H9 (cell line): ENCODE measurements around the gene OR2H2. TPM values are rescaled to one million over a fixed set of nuclear protein-coding genes. Genes with fewer than 3 reads are reported as not detected.
A peak's percentile ranks its signal among the peaks of the same experiment; 100 is the strongest.

Experiments used
- DNase-seq: peaks from one replicate; pipeline ENCODE4 v3.0.0-alpha.2; 2017
- H2AFZ ChIP-seq: one replicate; pipeline ENCODE4 v1.6.1; 2013; ENCODE audit warnings: mild to moderate bottlenecking, low read length, control low read depth, moderate library complexity
- H2AK5ac ChIP-seq: 2 replicates; pipeline ENCODE4 v1.6.1; 2013; ENCODE audit warnings: low read length, control low read depth, mixed read lengths; ENCODE audit not compliant: insufficient read length
- H2BK120ac ChIP-seq: one replicate; pipeline ENCODE4 v1.6.1; 2013; ENCODE audit warnings: low read depth, mild to moderate bottlenecking, low read length, control low read depth, inconsistent platforms; ENCODE audit not compliant: poor library complexity, severe bottlenecking
- H2BK12ac ChIP-seq: 2 replicates; pipeline ENCODE4 v1.6.1; 2013; ENCODE audit warnings: low read length, control low read depth, mixed read lengths, low read depth; ENCODE audit not compliant: insufficient read length
- H2BK15ac ChIP-seq: 2 replicates; pipeline ENCODE4 v1.6.1; 2013; ENCODE audit warnings: low read depth, low read length, control low read depth
- H2BK20ac ChIP-seq: one replicate; pipeline ENCODE4 v1.6.1; 2013; ENCODE audit warnings: low read depth, mild to moderate bottlenecking, low read length, control low read depth, inconsistent platforms; ENCODE audit not compliant: poor library complexity, severe bottlenecking
- H2BK5ac ChIP-seq: 2 replicates; pipeline ENCODE4 v1.6.1; 2013; ENCODE audit warnings: low read length, control low read depth, mixed read lengths; ENCODE audit not compliant: insufficient read length
- H3K14ac ChIP-seq: 2 replicates; pipeline ENCODE4 v1.6.1; 2013; ENCODE audit warnings: low read length, control low read depth; ENCODE audit not compliant: insufficient read depth
- H3K18ac ChIP-seq: 2 replicates; pipeline ENCODE4 v1.6.1; 2013; ENCODE audit warnings: low read depth, mild to moderate bottlenecking, mixed read lengths, low read length, control low read depth; ENCODE audit not compliant: insufficient read length
- H3K23ac ChIP-seq: 2 replicates; pipeline ENCODE4 v1.6.1; 2013; ENCODE audit warnings: low read length, control low read depth, mixed read lengths, low read depth; ENCODE audit not compliant: insufficient read length
- H3K23me2 ChIP-seq: 2 replicates; pipeline ENCODE4 v1.6.1; 2013; ENCODE audit warnings: low read depth, mild to moderate bottlenecking, mixed read lengths, low read length, control low read depth; ENCODE audit not compliant: insufficient read length, poor library complexity, severe bottlenecking
- H3K27ac ChIP-seq: 2 replicates; pipeline ENCODE4 v1.5.1; 2013; ENCODE audit warnings: low read length, control low read depth, mixed read lengths, low read depth; ENCODE audit not compliant: insufficient read length
- H3K27me3 ChIP-seq: 2 replicates; pipeline ENCODE4 v1.6.1; 2013; ENCODE audit warnings: low read length, control low read depth, inconsistent platforms; ENCODE audit not compliant: insufficient read depth
- H3K4ac ChIP-seq: 2 replicates; pipeline ENCODE4 v1.6.1; 2013; ENCODE audit warnings: low read depth, mild to moderate bottlenecking, control low read depth, inconsistent platforms, low read length, moderate library complexity
- H3K4me1 ChIP-seq: 2 replicates; pipeline ENCODE4 v1.6.1; 2013; ENCODE audit warnings: low read length, control low read depth, inconsistent platforms; ENCODE audit not compliant: insufficient read depth
- H3K4me2 ChIP-seq: 2 replicates; pipeline ENCODE4 v1.6.1; 2013; ENCODE audit warnings: low read length, control low read depth, mixed read lengths; ENCODE audit not compliant: insufficient read length, insufficient read depth
- H3K56ac ChIP-seq: 2 replicates; pipeline ENCODE4 v1.6.1; 2013; ENCODE audit warnings: low read depth, mild to moderate bottlenecking, mixed read lengths, low read length, control low read depth; ENCODE audit not compliant: insufficient read length
- H3K79me1 ChIP-seq: 2 replicates; pipeline ENCODE4 v1.6.1; 2013; ENCODE audit warnings: low read depth, mild to moderate bottlenecking, moderate library complexity, low read length, control low read depth, inconsistent platforms; ENCODE audit not compliant: insufficient read depth, poor library complexity, severe bottlenecking
- H3K79me2 ChIP-seq: 2 replicates; pipeline ENCODE4 v1.6.1; 2013; ENCODE audit warnings: low read length, control low read depth, inconsistent platforms; ENCODE audit not compliant: insufficient read depth
- H3K9ac ChIP-seq: 2 replicates; pipeline ENCODE4 v1.6.1; 2013; ENCODE audit warnings: low read length, control low read depth, mixed read lengths; ENCODE audit not compliant: insufficient read length; ENCODE audit errors: extremely low read depth
- H3K9me3 ChIP-seq: one replicate; pipeline ENCODE4 v1.6.1; 2013; ENCODE audit warnings: low read depth, low read length, inconsistent platforms; ENCODE audit not compliant: control insufficient read depth
- H3T11ph ChIP-seq: one replicate; pipeline ENCODE4 v1.6.1; 2013; ENCODE audit warnings: mild to moderate bottlenecking, low read length, control low read depth, inconsistent platforms
- H4K20me1 ChIP-seq: one replicate; pipeline ENCODE4 v1.6.1; 2013; ENCODE audit not compliant: control insufficient read depth, insufficient read length, insufficient read depth
- H4K5ac ChIP-seq: 2 replicates; pipeline ENCODE4 v1.6.1; 2013; ENCODE audit warnings: low read depth, mild to moderate bottlenecking, mixed read lengths, low read length, control low read depth; ENCODE audit not compliant: insufficient read length
- H4K8ac ChIP-seq: replicated peaks from 2 replicates; pipeline ENCODE4 v1.6.1; 2013; ENCODE audit warnings: low read length, control low read depth, mixed read lengths, low read depth; ENCODE audit not compliant: insufficient read length
- H4K91ac ChIP-seq: 2 replicates; pipeline ENCODE4 v1.6.1; 2013; ENCODE audit warnings: low read depth, mild to moderate bottlenecking, moderate library complexity, mixed read lengths, low read length, control low read depth; ENCODE audit not compliant: insufficient read length
- H3K27ac Mint-ChIP-seq, 3 experiments: 2 replicates in 2 of 3; 3 replicates in 1 of 3; pipeline ENCODE4 v1.8.0; 2020 to 2021; ENCODE audit warnings: mixed read lengths in 3 of 3, mild to moderate bottlenecking in 1 of 3, moderate library complexity in 1 of 3
- H3K27me3 Mint-ChIP-seq: 2 replicates; pipeline ENCODE4 v1.8.0; 2021; ENCODE audit warnings: low read depth, mild to moderate bottlenecking, moderate library complexity, mixed read lengths
- H3K36me3 Mint-ChIP-seq, 3 experiments: 2 replicates in 2 of 3; 3 replicates in 1 of 3; pipeline ENCODE4 v1.8.0; 2020 to 2021; ENCODE audit warnings: low read depth in 3 of 3, mixed read lengths in 3 of 3; ENCODE audit not compliant: insufficient read depth in 1 of 3
- H3K4me1 Mint-ChIP-seq, 2 experiments: 2 replicates each; pipeline ENCODE4 v1.8.0; 2020; ENCODE audit warnings: mixed read lengths in 2 of 2
- H3K4me3 Mint-ChIP-seq, 2 experiments: 2 replicates in 1 of 2; 3 replicates in 1 of 2; pipeline ENCODE4 v1.8.0; 2020 to 2021; ENCODE audit warnings: mild to moderate bottlenecking in 2 of 2, mixed read lengths in 2 of 2, moderate library complexity in 1 of 2
- H3K9me3 Mint-ChIP-seq, 2 experiments: 2 replicates in 1 of 2; 3 replicates in 1 of 2; pipeline ENCODE4 v1.8.0; 2020; ENCODE audit warnings: mild to moderate bottlenecking in 2 of 2, mixed read lengths in 2 of 2, moderate library complexity in 1 of 2
- CTCF ChIP-seq: fragments of 200-600 bp; sonication (generic); conservative IDR thresholded peaks from 3 replicates; pipeline ENCODE4 v1.8.0; 2021; ENCODE audit warnings: antibody characterized with exemption, mild to moderate bottlenecking
- WGBS: extraction: QIAGEN DNeasy Blood & Tissue Kit; methylation state at CpG from one replicate; pipeline ENCODE4 v1.1.7; 2013; ENCODE audit warnings: missing lambda C conversion rate, low lambda C conversion rate, mixed read lengths; ENCODE audit not compliant: insufficient read length; ENCODE audit errors: extremely low coverage; 5-methylcytosine and 5-hydroxymethylcytosine counted together
- total RNA-seq: library from RNA; stranded (reverse); gene quantifications from 2 replicates; pipeline ENCODE4 v1.2.1, GENCODE V29; 2021

The OR2H2 gene
- total RNA-seq, 1 experiment from 2014 or later = not detected

DNA sequence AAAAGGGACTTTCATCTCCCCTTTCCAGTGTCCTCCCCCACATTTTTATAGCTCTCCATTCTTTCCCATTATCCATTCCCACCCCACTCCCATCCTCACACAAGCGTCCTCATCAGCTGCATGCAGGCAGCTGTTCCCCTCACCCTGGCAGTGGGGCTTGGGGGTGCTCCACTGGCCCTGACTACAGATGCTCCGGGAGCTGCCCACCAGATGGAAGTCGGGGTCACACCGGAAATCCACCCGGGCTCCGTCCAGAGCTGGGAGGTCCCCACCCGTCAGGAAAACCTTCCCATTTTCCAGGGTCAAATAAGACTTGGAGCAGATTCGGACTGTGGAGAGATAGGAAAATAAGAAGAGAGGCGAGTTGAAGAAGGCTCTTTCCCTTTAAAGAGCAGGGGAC lies 45.4 kb downstream of the OR2H2 start:
- H2BK20ac ChIP-seq = no peak overlapping the region
- no peak for DNase-seq
- H4K5ac ChIP-seq = no peak overlapping the region
- H3K27ac ChIP-seq = no peak overlapping the region
- H2BK12ac ChIP-seq = no peak overlapping the region
- Mint-ChIP-seq H3K36me3 (peaks cover under 1 to 35% (median 9%) of the 10 kb centered on the region in 3 experiments; a peak in 5 of 7 replicates), H3K27ac (no peak overlapping the region), H3K4me1 (peaks cover 67% of the 10 kb centered on the region in 2 experiments), H3K4me3 (peak overlapping the region; percentile 88 to 92), H3K9me3 (peaks cover 0 to 5% of the 10 kb centered on the region in 2 experiments; a peak in 2 of 5 replicates), H3K27me3 (no peaks in the 10 kb centered on the region; the same call in none of the 2 replicates)
- no peak overlapping the region for H2BK15ac ChIP-seq
- no peaks in the 10 kb centered on the region for H3K9me3 ChIP-seq
- H3K79me2 ChIP-seq = peaks cover 7% of the 10 kb centered on the region; the same call in 1 of the 2 replicates
- H3K4me1 ChIP-seq = peaks cover 9% of the 10 kb centered on the region; the same call in 1 of the 2 replicates
- H3K56ac ChIP-seq = no peak overlapping the region
- no peaks in the 10 kb centered on the region for H3K79me1 ChIP-seq
- TF ChIP-seq CTCF = no peak
- no CpG with 5 or more reads among the region's 9 CpGs for WGBS
- H2BK5ac ChIP-seq = no peak overlapping the region
- no peaks in the 10 kb centered on the region for H4K20me1 ChIP-seq
- H3K14ac ChIP-seq = no peak overlapping the region
- H4K8ac ChIP-seq = no peak overlapping the region
- no peak overlapping the region for H2AK5ac ChIP-seq
- no peak overlapping the region for H4K91ac ChIP-seq
- no peak overlapping the region for H3K9ac ChIP-seq
- peaks cover 45% of the 10 kb centered on the region for H3K23me2 ChIP-seq
- H3T11ph ChIP-seq = no peak overlapping the region
- no peak overlapping the region for H2AFZ ChIP-seq
- H2BK120ac ChIP-seq = no peak overlapping the region
- H3K18ac ChIP-seq = no peak overlapping the region
- H3K4ac ChIP-seq = no peak overlapping the region
- no peaks in the 10 kb centered on the region for H3K27me3 ChIP-seq
- H3K4me2 ChIP-seq = peak overlapping the region; percentile 93
- H3K23ac ChIP-seq = no peak overlapping the region
